ENCODE results near the gene C2CD5.
"Not testable (repeated sequence)": the region's sequence is repeated elsewhere in the genome, so short reads cannot be mapped to it uniquely, and the experiment has no call there.

C2CD5 gene

DNA sequence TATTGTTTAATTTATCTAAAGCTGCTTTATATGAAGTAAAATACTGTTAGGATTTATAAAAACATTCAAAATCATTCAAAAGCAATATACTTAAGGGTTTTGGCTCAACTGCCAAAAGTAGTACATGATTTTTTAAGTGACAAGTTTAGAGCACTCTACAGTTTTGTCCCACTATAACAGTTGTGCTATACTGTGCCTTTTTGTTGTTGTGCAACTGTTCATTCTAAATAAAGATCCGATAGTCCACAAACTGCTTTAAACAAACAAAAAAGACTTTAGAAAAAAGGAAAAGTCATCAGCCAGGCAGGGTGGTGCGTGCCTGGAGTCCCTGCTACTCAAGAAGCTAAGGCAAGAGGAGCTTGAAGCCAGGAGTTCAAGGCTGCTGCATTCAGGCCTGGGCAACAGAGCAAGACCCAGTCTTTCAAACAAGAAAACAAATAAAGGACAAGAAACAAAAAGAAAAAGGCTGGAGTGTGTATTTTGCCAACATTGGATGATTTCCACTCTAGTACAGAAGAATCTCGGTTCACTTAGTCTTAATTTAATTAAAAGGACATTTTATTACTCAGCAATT, 7.3 kb downstream of the C2CD5 start:
- DNase-seq (ENCODE audit: low read depth in 3 of 3) = no peak

DNA sequence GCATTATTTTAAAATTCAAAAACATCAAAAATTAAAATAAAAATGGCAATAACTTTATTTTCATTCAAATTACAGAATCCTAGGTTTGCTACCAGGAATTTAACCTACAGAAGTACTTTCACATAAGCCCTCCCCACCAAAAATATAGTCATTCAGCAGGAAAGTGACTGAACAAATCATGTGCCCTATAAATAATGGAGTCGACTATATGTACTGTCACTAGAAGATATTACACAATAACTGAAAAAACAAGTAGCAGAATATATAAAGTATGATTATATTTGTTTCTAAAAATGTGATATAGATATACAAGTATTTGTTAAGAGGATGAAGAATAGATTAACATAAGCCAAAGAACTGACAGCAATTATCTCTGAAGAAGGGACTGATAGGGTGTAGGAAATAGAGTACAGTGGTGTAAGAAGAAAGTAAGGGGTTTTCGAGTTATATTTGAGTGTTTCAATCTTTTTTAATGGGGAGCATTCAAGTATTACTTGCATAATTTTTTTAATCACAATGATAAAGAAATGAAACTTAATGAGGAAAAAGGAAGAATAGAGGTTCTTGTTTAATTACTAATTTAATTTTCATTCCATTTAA, 7.9 kb downstream of the C2CD5 start:
- DNase-seq (ENCODE audit: low read depth in 3 of 3) = no peak

DNA sequence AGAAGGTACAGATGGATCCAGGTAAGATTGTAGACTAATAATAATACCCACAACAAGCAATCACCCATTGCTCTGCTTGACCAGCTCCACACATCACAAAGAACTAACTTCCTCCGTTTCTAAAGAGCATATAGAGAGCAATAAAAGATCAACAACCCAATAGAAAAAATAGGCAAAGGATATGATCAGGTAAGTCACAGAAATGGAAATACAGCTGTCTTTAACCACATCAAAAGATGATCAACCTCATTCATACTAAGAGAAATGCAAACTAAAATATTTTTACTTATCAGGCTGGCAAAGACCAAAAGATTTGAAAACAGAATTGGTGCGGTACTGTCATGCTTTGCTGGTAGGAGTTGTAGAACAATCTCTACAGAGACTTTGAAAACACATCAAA, 8.9 kb downstream of the C2CD5 start:
- no peak for DNase-seq (ENCODE audit: low read depth in 3 of 3)

DNA sequence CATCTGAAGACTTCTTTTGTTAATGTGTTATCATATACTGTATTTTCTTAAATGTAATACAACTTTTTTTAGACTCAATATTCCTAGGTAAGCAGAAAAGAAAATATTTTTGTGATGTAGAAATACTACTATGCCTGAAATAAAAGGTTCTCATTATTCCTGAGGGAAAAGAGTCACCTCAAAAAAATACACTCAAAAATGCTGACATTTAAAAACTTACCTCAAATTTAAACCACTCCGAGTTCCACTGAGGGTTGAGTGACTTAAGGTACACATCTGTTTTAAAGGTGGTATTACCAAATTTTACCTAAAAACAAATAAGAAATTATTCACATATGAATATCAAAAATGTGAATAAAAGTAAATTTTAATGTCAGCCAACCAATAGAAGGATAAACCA, 9.3 kb downstream of the C2CD5 start:
- no peak for DNase-seq (ENCODE audit: low read depth in 3 of 3)

DNA sequence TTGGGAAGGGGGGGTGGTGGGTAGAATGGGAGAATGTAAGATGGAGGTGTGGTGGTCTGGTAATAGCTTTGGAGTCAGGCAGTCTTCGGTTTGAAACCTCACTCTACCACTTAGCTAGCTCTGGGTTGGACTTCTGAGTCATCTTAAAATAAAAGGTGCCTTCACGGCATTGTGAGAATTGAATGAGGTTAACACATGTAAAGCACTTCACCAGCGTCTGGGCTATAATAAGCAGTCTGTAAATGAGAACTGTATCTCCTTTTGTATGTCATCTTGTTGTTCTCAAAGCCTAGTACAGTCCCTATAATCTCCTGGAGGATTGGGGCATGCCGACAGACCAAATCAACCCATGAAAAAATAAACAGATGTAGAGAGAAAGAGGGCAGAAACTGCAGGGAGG, 11.2 kb downstream of the C2CD5 start:
- no peak for DNase-seq (ENCODE audit: low read depth in 3 of 3)

DNA sequence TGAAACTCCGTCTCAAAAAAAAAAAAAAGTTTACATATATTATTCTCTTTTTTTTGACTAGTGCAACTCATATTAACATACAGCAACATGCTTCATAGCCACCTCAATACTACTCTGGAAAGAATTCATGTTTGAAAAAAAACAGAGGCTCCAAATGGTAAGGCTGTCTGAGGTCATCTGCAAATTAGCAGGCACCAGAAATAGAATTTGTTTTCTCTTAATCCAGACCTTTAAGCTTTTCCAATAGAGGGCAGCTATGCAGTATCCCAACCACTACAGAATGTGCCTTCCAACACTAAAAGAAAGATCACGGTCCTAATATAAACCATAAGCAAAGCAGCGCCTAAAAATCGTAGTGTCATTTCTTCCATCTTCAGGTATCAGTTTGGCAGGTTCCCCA, 12.0 kb downstream of the C2CD5 start:
- no peak for DNase-seq (ENCODE audit: low read depth in 3 of 3)

DNA sequence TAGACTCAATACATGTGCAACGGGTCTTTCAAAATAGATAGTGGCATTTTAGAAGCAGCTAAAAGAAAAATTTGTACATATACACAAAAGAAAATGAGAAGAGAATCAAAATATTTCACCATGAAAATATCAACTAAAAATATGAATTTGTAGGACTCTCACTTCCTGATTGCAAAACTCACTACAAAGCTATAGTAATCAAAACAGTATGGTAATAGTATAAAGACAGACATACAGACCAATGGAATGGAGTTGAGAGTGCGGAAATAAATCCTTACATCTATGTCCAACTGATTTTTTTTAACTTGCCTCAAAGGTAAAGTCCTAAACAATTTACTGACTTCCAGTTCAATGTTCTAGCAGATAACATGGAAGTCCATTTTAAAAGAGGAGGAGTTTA, 13.1 kb downstream of the C2CD5 start:
- DNase-seq (ENCODE audit: low read depth in 3 of 3) = no peak

DNA sequence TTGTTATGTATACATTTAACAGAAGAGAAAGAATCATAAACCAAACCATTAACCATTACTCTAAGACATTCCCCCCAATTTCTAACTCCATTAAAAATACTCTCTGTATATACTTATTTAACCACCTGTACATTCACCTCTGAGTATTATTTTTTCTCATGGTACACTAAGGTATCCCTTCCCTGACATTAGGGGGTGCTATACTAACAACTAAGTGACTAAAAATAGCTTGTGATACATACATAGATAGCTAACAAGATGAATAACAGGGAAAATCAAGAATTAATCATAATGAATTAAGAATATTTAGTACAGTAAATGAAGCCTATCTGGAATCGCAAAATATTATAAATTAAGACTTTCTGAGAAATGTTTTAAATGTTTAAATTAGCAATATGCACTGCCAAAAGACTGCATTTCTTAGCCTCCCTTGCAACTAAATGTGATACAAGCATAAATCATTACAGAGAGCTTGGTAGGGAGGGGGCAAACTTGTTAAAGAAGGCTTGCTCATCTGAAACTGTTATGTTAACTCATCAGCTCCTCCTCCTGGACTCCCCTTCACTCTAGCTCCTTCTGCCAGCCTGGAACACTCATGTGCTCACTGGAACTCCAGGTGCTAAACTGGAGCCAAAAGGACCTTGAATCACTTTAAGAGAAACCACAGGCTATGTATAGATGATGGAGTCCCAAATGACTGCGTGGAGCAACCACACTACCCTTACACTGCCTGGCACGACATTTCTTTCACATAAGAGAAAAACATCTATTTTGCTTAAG, 14.9 kb downstream of the C2CD5 start:
- no peak for DNase-seq (ENCODE audit: low read depth in 3 of 3)

DNA sequence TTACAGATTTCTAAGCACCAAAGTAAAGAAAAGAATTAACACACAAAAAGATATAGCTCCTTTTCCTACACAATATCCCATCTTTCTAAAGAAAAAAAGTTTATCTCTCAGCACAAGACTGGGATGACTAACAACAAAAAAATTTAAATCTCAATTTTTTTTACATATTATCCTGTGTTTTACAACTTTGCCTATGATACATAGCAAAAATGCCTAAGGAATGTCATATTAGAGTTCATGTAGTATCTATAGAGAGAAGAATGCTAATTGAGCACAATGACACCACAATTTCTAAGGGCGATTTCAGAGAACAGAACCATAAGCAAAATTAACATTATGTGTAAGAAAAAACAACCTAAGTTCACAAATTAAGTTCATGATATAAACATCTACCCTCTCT, 16.3 kb downstream of the C2CD5 start:
- no peak for DNase-seq (ENCODE audit: low read depth in 3 of 3)

DNA sequence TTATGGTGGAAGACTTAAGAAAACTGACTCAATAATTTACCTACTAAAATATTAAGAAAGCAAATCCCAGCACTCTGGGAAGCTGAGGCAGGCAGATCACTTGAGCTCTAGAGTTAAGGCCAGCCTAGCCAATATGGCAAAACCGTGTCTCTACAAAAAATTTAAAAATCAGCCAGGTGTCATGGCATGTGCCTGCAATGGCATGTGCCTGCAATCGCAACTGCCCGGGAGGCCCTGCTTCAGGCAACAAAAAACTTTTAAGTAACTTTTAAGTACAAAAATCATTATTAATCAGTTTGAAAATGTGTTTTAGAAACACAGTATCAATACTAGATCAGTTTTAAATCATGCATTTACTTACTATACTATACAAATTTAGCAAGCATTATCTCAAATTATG, 17.5 kb downstream of the C2CD5 start:
- DNase-seq (ENCODE audit: low read depth in 3 of 3) = no peak

DNA sequence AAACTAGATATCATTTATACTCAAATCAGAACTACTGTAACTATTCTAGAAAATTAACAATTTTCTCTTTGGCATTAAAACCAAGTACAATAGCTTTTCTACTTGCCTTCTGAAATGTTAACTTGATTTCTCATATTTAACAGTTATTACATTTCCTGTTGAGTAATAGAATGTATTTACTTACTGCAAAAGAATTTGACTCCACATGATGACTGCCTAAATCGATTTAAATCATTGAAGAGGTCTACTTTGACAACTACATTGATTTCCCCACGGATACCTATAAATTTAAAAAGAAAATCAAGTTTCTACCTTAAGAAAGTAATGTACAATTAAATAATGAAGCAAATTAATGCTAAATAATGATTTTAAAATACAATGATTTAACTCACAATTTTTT, 18.9 kb downstream of the C2CD5 start:
- DNase-seq (ENCODE audit: low read depth in 3 of 3) = no peak

DNA sequence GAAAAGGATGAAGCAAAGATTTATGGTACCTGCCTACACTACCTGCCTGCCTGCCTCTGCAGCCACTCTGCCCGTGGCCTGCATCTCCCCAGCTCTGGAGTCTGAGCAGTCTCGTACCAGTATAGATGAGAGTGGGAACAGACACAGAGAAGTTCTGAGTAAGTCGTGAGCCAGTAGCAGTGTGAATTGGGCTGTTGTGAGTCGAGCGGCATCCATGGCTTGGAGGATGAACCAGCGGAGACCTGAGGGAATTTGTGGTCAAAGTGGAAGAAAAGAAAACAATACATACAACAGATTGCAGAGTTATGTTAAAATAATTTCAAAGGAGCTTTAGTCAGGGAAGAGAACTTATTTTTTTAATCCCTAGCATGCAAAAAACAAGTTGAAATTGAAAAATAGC, 25.3 kb downstream of the C2CD5 start:
- no peak for DNase-seq (ENCODE audit: low read depth in 3 of 3)

DNA sequence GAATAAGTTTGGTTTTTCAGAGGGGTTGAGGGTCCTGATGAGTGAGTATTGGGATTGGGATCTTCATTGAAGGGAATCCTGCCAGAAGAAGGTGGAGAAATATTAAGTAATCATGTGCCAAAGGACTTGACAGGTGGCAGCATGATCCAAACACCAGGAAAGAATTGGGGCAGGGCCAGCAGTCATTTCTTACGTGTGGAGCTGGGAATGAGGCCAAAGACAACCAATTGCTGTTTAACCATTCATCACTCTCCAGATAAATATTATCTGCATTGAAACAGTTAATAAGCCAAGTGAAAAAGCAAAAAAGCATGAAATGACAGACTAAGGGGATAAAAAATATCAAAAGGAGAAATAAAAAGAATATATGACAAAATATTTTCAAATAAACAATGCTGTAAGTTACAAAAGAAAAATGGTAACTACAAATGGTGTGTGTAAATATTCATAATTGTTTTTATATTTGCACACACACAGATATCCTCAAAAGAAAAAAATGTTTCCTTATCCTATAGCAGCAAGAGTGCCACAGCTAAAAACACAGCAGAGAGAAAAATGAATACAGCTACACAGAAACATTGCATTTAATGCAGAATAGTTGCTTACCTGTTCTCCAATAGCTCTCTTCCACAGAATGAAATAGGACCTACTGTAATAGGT, 26.2 kb downstream of the C2CD5 start:
- no peak for DNase-seq (ENCODE audit: low read depth in 3 of 3)

DNA sequence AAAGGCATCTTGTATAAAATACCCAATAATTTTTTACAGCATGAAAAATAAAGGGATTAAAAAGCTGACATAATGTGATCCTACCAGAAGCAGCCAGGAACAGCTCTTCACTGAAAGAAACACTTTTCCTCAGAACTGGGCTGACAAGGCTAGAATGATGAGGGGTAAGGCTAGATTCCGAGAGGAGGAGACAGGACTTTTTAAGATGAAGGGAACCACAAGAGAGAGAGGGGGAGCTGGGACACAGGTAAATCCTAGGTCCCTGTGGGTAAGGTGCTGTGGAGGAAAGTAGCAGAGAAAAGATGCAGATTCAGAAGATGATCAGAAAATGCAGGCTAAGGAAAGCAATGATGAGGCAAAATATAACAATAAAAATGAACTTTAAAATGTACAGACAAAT, 29.5 kb downstream of the C2CD5 start:
- no peak for DNase-seq (ENCODE audit: low read depth in 3 of 3)

DNA sequence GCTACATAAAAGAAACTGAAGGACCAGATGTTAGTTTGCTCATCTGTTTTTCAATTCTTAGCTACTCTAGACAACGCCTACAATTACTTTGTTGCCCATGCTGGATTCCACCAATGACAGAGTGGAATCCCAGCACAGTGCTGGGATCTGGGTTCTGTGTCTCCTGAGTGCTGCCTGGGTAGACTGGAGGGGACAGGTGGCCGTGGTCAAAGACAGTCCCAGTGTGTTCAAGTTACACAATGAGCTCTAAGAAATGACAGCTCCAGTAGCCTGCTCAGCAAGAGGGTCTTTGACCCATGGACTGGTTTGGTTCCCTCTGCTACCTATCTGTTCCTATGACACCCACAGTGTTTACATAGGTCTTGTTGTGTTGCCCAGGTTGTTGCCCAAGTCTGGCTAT, 38.5 kb downstream of the C2CD5 start:
- DNase-seq (ENCODE audit: low read depth in 3 of 3) = no peak

DNA sequence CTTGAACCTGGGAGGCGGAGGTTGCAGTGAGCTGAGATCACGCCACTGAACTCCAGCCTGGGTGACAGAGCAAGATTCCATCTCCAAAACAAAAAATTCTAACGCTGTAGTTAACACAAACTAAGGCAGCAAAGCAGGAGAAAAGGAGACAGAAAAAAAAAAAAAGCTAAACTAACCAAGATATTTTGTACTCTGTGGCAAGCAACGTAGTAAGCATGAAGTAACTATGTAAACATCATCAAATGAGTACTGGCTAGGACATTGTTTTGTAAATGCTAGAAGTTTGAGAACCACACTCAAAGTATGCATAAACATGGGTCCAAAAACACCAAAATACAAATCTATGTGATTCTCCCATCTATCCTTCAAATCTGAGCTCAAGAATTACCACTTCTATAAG, 44.2 kb downstream of the C2CD5 start:
- DNase-seq (ENCODE audit: low read depth in 3 of 3) = no peak

DNA sequence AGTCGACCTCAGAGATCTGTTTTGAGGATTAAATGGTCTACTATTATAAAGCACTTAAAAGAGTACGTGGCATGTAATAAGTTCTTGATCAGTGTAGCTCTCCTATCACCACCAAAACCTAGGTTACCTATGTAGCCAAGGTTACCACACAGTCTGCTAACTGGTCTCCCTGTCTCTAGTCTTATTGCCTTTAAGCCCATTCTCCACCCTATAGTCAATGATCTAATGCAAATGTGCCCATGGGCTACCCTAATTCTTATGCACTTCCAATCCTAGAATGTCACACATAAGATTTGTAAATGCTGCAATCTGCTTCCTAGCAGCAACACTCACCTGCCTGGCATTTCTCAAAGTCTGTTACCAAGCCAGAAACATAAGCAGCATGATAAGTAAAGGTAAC, 44.9 kb downstream of the C2CD5 start:
- DNase-seq (ENCODE audit: low read depth in 3 of 3) = no peak

DNA sequence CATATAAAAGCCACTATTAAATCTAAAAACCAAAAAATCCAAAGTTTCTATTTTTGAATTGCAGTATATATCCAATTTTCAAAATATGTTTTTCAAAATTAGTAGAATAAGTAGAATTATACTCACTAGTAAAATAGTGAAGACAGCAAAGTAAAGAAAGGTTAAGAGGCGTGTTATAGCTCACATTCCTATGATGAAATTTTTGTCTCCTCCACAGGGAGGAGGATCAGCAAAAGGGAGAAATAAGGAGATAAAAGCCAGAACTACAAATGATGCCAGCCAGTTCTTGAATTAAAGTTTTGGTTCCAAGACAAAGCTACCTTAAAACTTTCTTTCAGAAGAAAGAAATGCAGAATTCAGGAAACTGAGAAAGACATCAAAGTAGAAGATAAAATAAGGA, 50.0 kb downstream of the C2CD5 start:
- DNase-seq (ENCODE audit: low read depth in 3 of 3) = no peak

DNA sequence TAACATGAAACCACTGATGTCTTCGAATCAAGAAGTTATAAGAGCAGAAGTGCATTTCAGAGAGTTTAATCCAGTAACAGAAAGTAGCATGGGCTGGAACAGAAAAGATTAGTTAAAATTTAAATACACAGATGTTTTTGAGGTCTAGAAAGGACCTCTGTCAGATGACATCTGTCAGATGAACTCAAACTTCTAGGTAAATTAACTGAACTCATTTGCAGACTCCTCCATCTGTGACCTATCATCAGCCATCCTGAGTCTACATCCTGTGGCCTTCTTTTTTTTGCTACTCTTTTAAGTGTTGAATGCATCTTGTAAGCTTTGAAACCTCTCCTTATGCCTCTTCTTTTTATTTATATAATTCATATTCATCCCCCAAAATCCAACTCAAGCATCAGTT, 53.3 kb downstream of the C2CD5 start:
- no peak for DNase-seq (ENCODE audit: low read depth in 3 of 3)

DNA sequence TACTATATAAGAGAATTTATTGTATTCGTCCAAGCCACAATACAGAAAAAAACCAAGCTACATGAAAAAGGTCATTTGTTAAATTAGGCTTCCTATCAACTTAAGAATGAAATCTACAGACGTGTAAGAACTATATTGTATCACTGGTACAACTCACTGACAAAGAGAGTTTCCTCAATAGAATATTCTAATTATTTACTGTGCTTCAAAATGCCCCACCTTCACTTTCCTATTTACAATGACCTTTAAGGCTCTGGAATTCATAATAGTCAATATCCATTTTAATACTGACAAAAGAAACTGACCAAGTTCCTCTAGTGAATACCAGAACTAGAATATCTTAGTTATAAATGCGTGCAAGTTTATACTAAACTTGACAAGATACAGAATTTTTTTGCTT, 55.9 kb downstream of the C2CD5 start:
- DNase-seq (ENCODE audit: low read depth in 3 of 3) = no peak

DNA sequence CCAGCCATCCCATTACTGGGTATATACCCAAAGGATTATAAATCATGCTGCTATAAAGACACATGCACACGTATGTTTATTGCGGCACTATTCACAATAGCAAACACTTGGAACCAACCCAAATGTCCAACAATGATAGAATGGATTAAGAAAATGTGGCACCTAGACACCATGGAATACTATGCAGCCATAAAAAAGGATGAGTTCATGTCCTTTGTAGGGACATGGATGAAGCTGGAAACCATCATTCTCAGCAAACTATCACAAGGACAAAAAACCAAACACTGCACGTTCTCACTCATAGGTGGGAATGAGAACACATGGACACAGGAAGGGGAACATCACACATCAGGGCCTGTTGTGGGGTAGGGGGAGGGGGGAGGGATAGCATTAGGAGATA, 56.7 kb downstream of the C2CD5 start:
- DNase-seq (ENCODE audit: low read depth in 3 of 3) = not testable (repeated sequence)

DNA sequence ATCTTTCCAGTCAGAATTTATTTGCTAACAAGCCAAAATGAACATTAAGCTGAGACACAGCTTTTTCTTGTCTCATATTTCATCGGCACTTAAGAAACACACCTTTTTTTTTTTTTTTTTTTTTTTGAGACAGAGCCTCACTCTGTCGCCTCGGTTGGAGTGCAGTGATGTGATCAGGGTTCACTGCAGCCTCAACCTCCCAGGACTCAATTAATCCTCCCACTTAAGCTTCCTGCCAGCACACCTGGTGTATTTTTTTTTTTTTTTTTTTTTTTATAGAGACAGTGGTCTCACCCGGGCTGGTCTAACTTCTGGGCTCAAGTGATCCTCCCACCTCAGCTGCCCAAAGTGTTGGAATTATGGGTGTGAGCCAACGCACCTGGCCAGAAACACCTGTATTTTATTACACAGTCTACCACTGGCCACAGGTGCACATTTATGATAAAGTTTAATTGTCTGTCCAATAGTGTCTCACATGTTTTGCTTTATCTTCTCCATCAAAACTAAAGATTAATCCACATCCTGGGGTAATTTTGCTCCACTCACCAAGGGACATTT, 62.7 kb downstream of the C2CD5 start:
- no peak for DNase-seq (ENCODE audit: low read depth in 3 of 3)

DNA sequence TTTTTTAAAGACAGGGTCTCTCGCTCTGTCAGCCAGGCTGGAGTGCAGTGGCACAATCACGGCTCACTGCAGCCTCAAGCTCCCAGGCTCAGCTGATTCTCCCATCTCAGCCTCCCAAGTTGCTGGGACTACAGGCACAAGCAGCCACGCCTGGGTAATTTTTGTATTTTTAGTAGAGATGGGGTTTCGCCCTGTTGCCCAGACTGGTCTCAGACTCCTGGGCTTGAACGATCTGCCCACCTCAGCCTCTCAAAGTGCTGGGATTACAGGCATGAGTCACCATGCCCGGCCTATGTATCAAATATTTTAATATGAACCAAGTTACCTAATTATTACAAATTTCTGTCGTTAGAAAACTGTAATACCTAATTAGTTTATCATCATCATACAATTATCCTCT, 63.5 kb downstream of the C2CD5 start:
- not testable (repeated sequence) for DNase-seq (ENCODE audit: low read depth in 3 of 3)
